ENCODE results near the gene PRKAR1A. TPM values are rescaled to one million over a fixed set of nuclear protein-coding genes. Genes with fewer than 3 reads are reported as not detected.

Gene PRKAR1A
- total and polyA plus RNA-seq, 4 donors = 55.6 to 118 (median 104) TPM

GRCh38 chr17:68542698-68543463, 30.7 kb downstream of the PRKAR1A start:
- peaks cover 0 to 32% (median 21%) of the 10 kb centered on the region in 4 donors for H3K4me1 ChIP-seq (ENCODE audit: control insufficient read depth in 4 of 4, insufficient read depth in 4 of 4, low read length in 3 of 4)
- H3K27ac ChIP-seq (ENCODE audit: low read depth in 1 of 2, low read length in 2 of 2) = no peak overlapping the region
- H3K9ac ChIP-seq (ENCODE audit: low read depth in 1 of 2, low read length in 2 of 2) = no peak overlapping the region
- DNase-seq (ENCODE audit: low spot score) = no peak
- 94% methylated on average over 13 of the region's 13 CpGs for WGBS
- no peak overlapping the region for H3K4me3 ChIP-seq (ENCODE audit: low read depth in 1 of 3, low read length in 3 of 3)
- H3K27me3 ChIP-seq (ENCODE audit: control insufficient read depth in 4 of 4, insufficient read depth in 4 of 4, low read length in 3 of 4) = no peaks in the 10 kb centered on the region
- peaks cover 2 to 47% (median 41%) of the 10 kb centered on the region in 4 donors for H3K36me3 ChIP-seq (ENCODE audit: control insufficient read depth in 4 of 4, insufficient read depth in 3 of 4, low read depth in 1 of 4, low read length in 3 of 4)
- TF ChIP-seq JUND (IDR thresholded peaks at IDR 0.05) (no peak), YY1 (IDR thresholded peaks at IDR 0.05) (no peak), FOXA2 (IDR thresholded peaks at IDR 0.05) (no peak), NR2F2 (IDR thresholded peaks at IDR 0.05) (no peak)
- no peaks in the 10 kb centered on the region for H3K9me3 ChIP-seq (ENCODE audit: control insufficient read depth in 4 of 4, low read length in 3 of 4)

GRCh38 chr17:68544111-68544915, 32.1 kb downstream of the PRKAR1A start:
- 84% methylated on average over 12 of the region's 12 CpGs for WGBS
- Histone ChIP-seq H3K36me3 (ENCODE audit: control insufficient read depth in 4 of 4, insufficient read depth in 3 of 4, low read depth in 1 of 4, low read length in 3 of 4) (peaks cover 0 to 37% (median 29%) of the 10 kb centered on the region in 4 donors), H3K4me1 (ENCODE audit: control insufficient read depth in 4 of 4, insufficient read depth in 4 of 4, low read length in 3 of 4) (peaks cover 0 to 29% (median 19%) of the 10 kb centered on the region in 4 donors), H3K27me3 (ENCODE audit: control insufficient read depth in 4 of 4, insufficient read depth in 4 of 4, low read length in 3 of 4) (no peaks in the 10 kb centered on the region), H3K4me3 (ENCODE audit: low read depth in 1 of 3, low read length in 3 of 3) (no peak overlapping the region), H3K9me3 (ENCODE audit: control insufficient read depth in 4 of 4, low read length in 3 of 4) (no peaks in the 10 kb centered on the region), H3K9ac (ENCODE audit: low read depth in 1 of 2, low read length in 2 of 2) (no peak overlapping the region), H3K27ac (ENCODE audit: low read depth in 1 of 2, low read length in 2 of 2) (no peak overlapping the region)
- no peak for DNase-seq (ENCODE audit: low spot score)
- no peak for TF ChIP-seq TAF1 (conservative IDR thresholded peaks at IDR 0.05)
- TF ChIP-seq EGR1 (IDR thresholded peaks at IDR 0.05; ENCODE audit: low read depth in 2 of 2) = no peak
- TF ChIP-seq RAD21 (IDR thresholded peaks at IDR 0.05) = no peak
- no peak for TF ChIP-seq JUND (IDR thresholded peaks at IDR 0.05)
- no peak for TF ChIP-seq GABPA (IDR thresholded peaks at IDR 0.05 in 1 of 2, conservative IDR thresholded peaks at IDR 0.05 in 1 of 2)
- TF ChIP-seq FOXA1 (IDR thresholded peaks at IDR 0.05) = no peak
- no peak for TF ChIP-seq NR2F2 (IDR thresholded peaks at IDR 0.05)
- TF ChIP-seq MAX (IDR thresholded peaks at IDR 0.05) = no peak
- TF ChIP-seq FOXA2 (IDR thresholded peaks at IDR 0.05) = no peak
- TF ChIP-seq REST (IDR thresholded peaks at IDR 0.05) = no peak
- TF ChIP-seq ATF3 (IDR thresholded peaks at IDR 0.05) = no peak
- no peak for TF ChIP-seq HNF4G (IDR thresholded peaks at IDR 0.05)
- no peak for TF ChIP-seq SP1 (IDR thresholded peaks at IDR 0.05)
- TF ChIP-seq HNF4A (conservative IDR thresholded peaks at IDR 0.05) = no peak
- no peak for TF ChIP-seq CTCF (IDR thresholded peaks at IDR 0.05; ENCODE audit: low read depth, low read length, missing input control)
